ENCODE results near the gene CCDC102A. TPM values are rescaled to one million over a fixed set of nuclear protein-coding genes. Genes with fewer than 3 reads are reported as not detected.

Gene CCDC102A
- total and polyA plus RNA-seq, 10 of the 15 experiments (the other 5 are each of a cell fraction or from before 2014, with no cell fraction given) = 0.03 to 5.9 (median 2.4) TPM

- H3K27ac ChIP-seq (ENCODE audit: control insufficient read depth, insufficient read depth) = no peak overlapping the region
- H3K4me3 ChIP-seq = no peak overlapping the region
- no peak overlapping the region for H3K4me2 ChIP-seq (ENCODE audit: control insufficient read depth, insufficient read depth)
- no peak for ATAC-seq
- H3K79me2 ChIP-seq (ENCODE audit: control insufficient read depth, insufficient read depth, low read length) = no peaks in the 10 kb centered on the region
- RAD21 ChIA-PET (ENCODE audit: unreplicated experiment) = interaction anchor here (5.1 kb wide), 1 partner anchor 99 kb away, joined by 49 read pairs; no protein-coding TSS in a partner anchor
- BruUV-seq (replicated peaks) = no TSS peak
- intact Hi-C loops (cut with micrococcal nuclease; ENCODE audit: unreplicated experiment) (loop anchor here (5.0 kb wide), 1 partner anchor 54 kb away; the partner anchor contains the start of gene POLR2C), in situ Hi-C loops (cut with MboI) (loop anchor here (5.0 kb wide), 2 partner anchors 99 to 214 kb away; no protein-coding TSS in a partner anchor)
- SMC1A ChIA-PET (ENCODE audit: uncharacterized antibody, unreplicated experiment) = interaction anchor here (1.4 to 6.1 kb wide), 5 partner anchors 11 to 99 kb away, joined by 3 to 51 read pairs (median 5); no protein-coding TSS in a partner anchor
- no peak for DNase-seq (ENCODE audit: low read depth, low spot score)
- FAIRE-seq = no peak
- no peak overlapping the region for H3K9ac ChIP-seq (ENCODE audit: control insufficient read depth, insufficient read depth, low read length)
- H3K36me3 ChIP-seq (ENCODE audit: control insufficient read depth in 2 of 2, insufficient read depth in 2 of 2, low read length in 1 of 2) = peaks cover 0 to 3% of the 10 kb centered on the region in 2 experiments; a peak in 2 of 4 replicates
- CTCF ChIA-PET = interaction anchor here (0.9 to 6.0 kb wide), 4 partner anchors 9 to 96 kb away, joined by 3 to 174 read pairs (median 27); partner anchors contain the start of gene POLR2C
- H3K4me1 ChIP-seq (ENCODE audit: control insufficient read depth, insufficient read depth, low read length) = peaks cover 4% of the 10 kb centered on the region; the same call in 1 of the 2 replicates
- WGBS (ENCODE audit: insufficient coverage, insufficient replicate concordance, low lambda C conversion rate, missing lambda C conversion rate) = 56% methylated on average over 3 of the region's 3 CpGs
- no peaks in the 10 kb centered on the region for H3K9me3 ChIP-seq (replicated peaks; ENCODE audit: control insufficient read depth, insufficient read depth, low read length)
- POLR2A ChIA-PET = no interaction called here
- H4K20me1 ChIP-seq (ENCODE audit: control insufficient read depth, insufficient read depth) = no peaks in the 10 kb centered on the region; the same call in 1 of the 2 replicates
- H3K27me3 ChIP-seq (replicated peaks in 1 of 2; ENCODE audit: control insufficient read depth in 2 of 2, insufficient read depth in 2 of 2, low read length in 1 of 2) = no peaks in the 10 kb centered on the region
- no peak overlapping the region for H2AFZ ChIP-seq (ENCODE audit: control insufficient read depth, low read depth, low read length)
- TF ChIP-seq ZBTB11 (CRISPR knock-in tag; IDR thresholded peaks at IDR 0.05) (no peak), BHLHE40 (IDR thresholded peaks at IDR 0.05; ENCODE audit: borderline replicate concordance in 1 of 2, low read depth in 2 of 2, low read length in 1 of 2) (no peak), PAX8 (IDR thresholded peaks at IDR 0.05) (no peak), SRF (IDR thresholded peaks at IDR 0.05; ENCODE audit: low read depth in 2 of 2, low read length in 2 of 2) (no peak), RBBP5 (conservative IDR thresholded peaks at IDR 0.05) (no peak), ZNF687 (IDR thresholded peaks at IDR 0.05) (no peak), BCL3 (IDR thresholded peaks at IDR 0.05; ENCODE audit: borderline replicate concordance, insufficient read depth, low read depth, low read length, poor library complexity, severe bottlenecking) (no peak), SP1 (IDR thresholded peaks at IDR 0.05; ENCODE audit: low read depth, low read length) (no peak), CREB1 (IDR thresholded peaks at IDR 0.05; ENCODE audit: low read depth) (no peak), GABPA (IDR thresholded peaks at IDR 0.05; ENCODE audit: low read depth) (no peak), ZZZ3 (IDR thresholded peaks at IDR 0.05; ENCODE audit: control insufficient read depth, insufficient read length, low read depth) (no peak), KLF5 (IDR thresholded peaks at IDR 0.05; ENCODE audit: partially characterized antibody) (no peak), POLR2A (IDR thresholded peaks at IDR 0.05; ENCODE audit: low read depth, low read length) (no peak), IKZF2 (IDR thresholded peaks at IDR 0.05) (no peak), EED (IDR thresholded peaks at IDR 0.05; ENCODE audit: low read depth) (no peak), POU2F2 (IDR thresholded peaks at IDR 0.05; ENCODE audit: borderline replicate concordance, low read depth, low read length) (no peak)
Observed at GRCh38 chr16:57516773-57517172, 19.6 kb downstream of the CCDC102A start.

All from GM12878 (cell line).